ENCODE results near the gene NCEH1.

DNA sequence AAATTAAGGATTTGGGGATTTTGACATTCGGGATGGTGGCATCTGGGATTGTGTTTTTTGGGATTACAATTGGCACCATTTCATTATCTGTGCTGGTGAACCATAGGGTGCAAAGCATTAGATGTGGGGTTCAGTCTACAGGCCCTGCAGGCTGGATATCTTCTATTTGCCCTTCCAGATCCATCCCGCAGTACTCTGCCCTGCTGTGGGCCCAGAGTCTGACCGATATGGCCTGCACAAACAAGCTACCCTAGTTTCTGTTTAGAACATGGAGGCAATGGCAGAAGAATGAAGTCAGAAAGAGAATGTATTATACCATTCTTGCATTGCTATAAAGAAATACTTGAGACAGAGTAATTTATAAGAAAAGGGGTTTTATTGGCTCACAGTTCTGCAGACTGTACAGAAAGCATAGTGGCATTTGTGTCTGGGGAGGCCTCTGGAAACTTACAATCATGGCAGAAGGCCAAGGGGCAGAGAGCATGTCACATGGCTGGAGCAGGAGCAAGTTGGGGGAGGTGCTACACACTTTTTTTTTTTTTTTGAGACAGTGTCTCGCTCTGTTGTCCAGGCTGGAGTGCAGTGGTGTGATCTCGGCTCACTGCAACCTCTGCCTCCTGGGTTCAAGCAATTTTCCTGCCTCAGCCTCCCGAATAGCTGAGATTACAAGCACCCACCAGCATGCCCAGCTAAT is 93.7 kb downstream of the NCEH1 start:
- TF ChIP-seq, protein P1, sequence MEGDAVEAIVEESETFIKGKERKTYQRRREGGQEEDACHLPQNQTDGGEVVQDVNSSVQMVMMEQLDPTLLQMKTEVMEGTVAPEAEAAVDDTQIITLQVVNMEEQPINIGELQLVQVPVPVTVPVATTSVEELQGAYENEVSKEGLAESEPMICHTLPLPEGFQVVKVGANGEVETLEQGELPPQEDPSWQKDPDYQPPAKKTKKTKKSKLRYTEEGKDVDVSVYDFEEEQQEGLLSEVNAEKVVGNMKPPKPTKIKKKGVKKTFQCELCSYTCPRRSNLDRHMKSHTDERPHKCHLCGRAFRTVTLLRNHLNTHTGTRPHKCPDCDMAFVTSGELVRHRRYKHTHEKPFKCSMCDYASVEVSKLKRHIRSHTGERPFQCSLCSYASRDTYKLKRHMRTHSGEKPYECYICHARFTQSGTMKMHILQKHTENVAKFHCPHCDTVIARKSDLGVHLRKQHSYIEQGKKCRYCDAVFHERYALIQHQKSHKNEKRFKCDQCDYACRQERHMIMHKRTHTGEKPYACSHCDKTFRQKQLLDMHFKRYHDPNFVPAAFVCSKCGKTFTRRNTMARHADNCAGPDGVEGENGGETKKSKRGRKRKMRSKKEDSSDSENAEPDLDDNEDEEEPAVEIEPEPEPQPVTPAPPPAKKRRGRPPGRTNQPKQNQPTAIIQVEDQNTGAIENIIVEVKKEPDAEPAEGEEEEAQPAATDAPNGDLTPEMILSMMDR (IDR thresholded peaks at IDR 0.05), result no peak
- no peak for TF ChIP-seq EP300 (IDR thresholded peaks at IDR 0.05)
